ENCODE measurements around the gene ZNF446. TPM values are rescaled to one million over a fixed set of nuclear protein-coding genes. Genes with fewer than 3 reads are reported as not detected.

Gene ZNF446
- total RNA-seq, 1 experiment from 2014 or later, result 8.9 TPM

GRCh38 chr19:58477871-58478270, 1.7 kb downstream of the ZNF446 start:
- Histone ChIP-seq H4K20me1 (ENCODE audit: low read length) (no peaks in the 10 kb centered on the region), H3K36me3 (ENCODE audit: low read depth, low read length) (peaks cover 4% of the 10 kb centered on the region; the same call in 1 of the 2 replicates), H3K4me1 (ENCODE audit: insufficient read depth, low read length) (peaks cover 20% of the 10 kb centered on the region), H3K4me3 (ENCODE audit: low read length) (no peak overlapping the region), H3K9me2 (replicated peaks; ENCODE audit: low read length) (no peaks in the 10 kb centered on the region), H3K79me2 (ENCODE audit: low read length) (no peaks in the 10 kb centered on the region), H3K27ac (ENCODE audit: low read length) (no peak overlapping the region), H3K9ac (ENCODE audit: low read length) (no peak overlapping the region), H3K4me2 (ENCODE audit: low read length) (no peak overlapping the region), H3F3A (ENCODE audit: low read length, unreplicated experiment) (no peaks in the 10 kb centered on the region), H2AFZ (ENCODE audit: low read length) (no peak overlapping the region), H3K9me3 (ENCODE audit: low read length) (no peaks in the 10 kb centered on the region), H3K27me3 (ENCODE audit: low read length) (no peaks in the 10 kb centered on the region)
- intact Hi-C loops (cut with micrococcal nuclease), result no loop called here
- TF ChIP-seq EZH2phosphoT487 (IDR thresholded peaks at IDR 0.05; ENCODE audit: borderline replicate concordance, low read length), result no peak
- no peak for TF ChIP-seq CTCF (conservative IDR thresholded peaks at IDR 0.05; ENCODE audit: low read depth, low read length)
- TF ChIP-seq EZH2 (IDR thresholded peaks at IDR 0.05; ENCODE audit: low read length, unreplicated experiment), result no peak
- ChIA-PET CTCF (no interaction called here), POLR2A (ENCODE audit: unreplicated experiment) (no interaction called here)
- ATAC-seq (no peak), DNase-seq (no peak)
- BruUV-seq (replicated peaks), result no TSS peak

- Histone ChIP-seq H3K4me2 (ENCODE audit: low read length) (no peak overlapping the region), H3F3A (ENCODE audit: low read length, unreplicated experiment) (no peaks in the 10 kb centered on the region), H4K20me1 (ENCODE audit: low read length) (no peaks in the 10 kb centered on the region), H3K4me1 (ENCODE audit: insufficient read depth, low read length) (peaks cover 20% of the 10 kb centered on the region), H3K9me3 (ENCODE audit: low read length) (no peaks in the 10 kb centered on the region), H3K36me3 (ENCODE audit: low read depth, low read length) (peaks cover 4% of the 10 kb centered on the region; the same call in 1 of the 2 replicates), H3K27ac (ENCODE audit: low read length) (no peak overlapping the region), H2AFZ (ENCODE audit: low read length) (no peak overlapping the region), H3K79me2 (ENCODE audit: low read length) (no peaks in the 10 kb centered on the region), H3K9ac (ENCODE audit: low read length) (no peak overlapping the region), H3K4me3 (ENCODE audit: low read length) (no peak overlapping the region), H3K27me3 (ENCODE audit: low read length) (no peaks in the 10 kb centered on the region), H3K9me2 (replicated peaks; ENCODE audit: low read length) (no peaks in the 10 kb centered on the region)
- CTCF ChIA-PET, result no interaction called here
- POLR2A ChIA-PET (ENCODE audit: unreplicated experiment), result no interaction called here
- no TSS peak for BruUV-seq (replicated peaks)
- ATAC-seq, result no peak
- no peak for DNase-seq
- TF ChIP-seq EZH2 (IDR thresholded peaks at IDR 0.05; ENCODE audit: low read length, unreplicated experiment) (no peak), EZH2phosphoT487 (IDR thresholded peaks at IDR 0.05; ENCODE audit: borderline replicate concordance, low read length) (no peak)
- intact Hi-C loops (cut with micrococcal nuclease), result no loop called here
Measured at GRCh38 chr19:58479303-58479702, 3.2 kb downstream of the ZNF446 start.

GRCh38 chr19:58479736-58480480, 3.8 kb downstream of the ZNF446 start:
- intact Hi-C loops (cut with micrococcal nuclease), result no loop called here
- ChIA-PET CTCF (no interaction called here), POLR2A (ENCODE audit: unreplicated experiment) (no interaction called here)
- Histone ChIP-seq H2AFZ (ENCODE audit: low read length) (no peak overlapping the region), H3K79me2 (ENCODE audit: low read length) (no peaks in the 10 kb centered on the region), H3K4me3 (ENCODE audit: low read length) (no peak overlapping the region), H3K9me2 (replicated peaks; ENCODE audit: low read length) (no peaks in the 10 kb centered on the region), H3F3A (ENCODE audit: low read length, unreplicated experiment) (no peaks in the 10 kb centered on the region), H3K36me3 (ENCODE audit: low read depth, low read length) (peaks cover 4% of the 10 kb centered on the region; the same call in 1 of the 2 replicates), H3K27me3 (ENCODE audit: low read length) (no peaks in the 10 kb centered on the region), H3K9ac (ENCODE audit: low read length) (no peak overlapping the region), H3K4me2 (ENCODE audit: low read length) (no peak overlapping the region), H3K4me1 (ENCODE audit: insufficient read depth, low read length) (peaks cover 14% of the 10 kb centered on the region), H4K20me1 (ENCODE audit: low read length) (no peaks in the 10 kb centered on the region), H3K9me3 (ENCODE audit: low read length) (no peaks in the 10 kb centered on the region), H3K27ac (ENCODE audit: low read length) (no peak overlapping the region)
- BruUV-seq (replicated peaks), result no TSS peak
- DNase-seq (no peak), ATAC-seq (no peak)
- TF ChIP-seq CTCF (conservative IDR thresholded peaks at IDR 0.05; ENCODE audit: low read depth, low read length) (no peak), EZH2 (IDR thresholded peaks at IDR 0.05; ENCODE audit: low read length, unreplicated experiment) (no peak), EZH2phosphoT487 (IDR thresholded peaks at IDR 0.05; ENCODE audit: borderline replicate concordance, low read length) (no peak)
